Right atrium auricular region (tissue), 2 donors: ENCODE measurements around the gene KLF3. TPM values are rescaled to one million over a fixed set of nuclear protein-coding genes. Genes with fewer than 3 reads are reported as not detected.
A peak's percentile ranks its signal among the peaks of the same experiment; 100 is the strongest.

Experiments used
- DNase-seq: peaks from one replicate; pipeline ENCODE4 v3.0.0-alpha.2; 2019; ENCODE audit warnings: low spot score
- H3K27ac ChIP-seq, 2 donors: fragments of 200-600 bp; sonication (generic); 1 replicate in 1 of 2; 2 replicates in 1 of 2; pipeline ENCODE4 v1.5.1; 2016 to 2019
- H3K27me3 ChIP-seq, 2 donors: fragments of 200-600 bp; sonication (generic); one replicate each; pipeline versions ENCODE4 v1.5.1 to v1.6.0; 2017 to 2019
- H3K36me3 ChIP-seq: fragments of 200-600 bp; sonication (generic); one replicate; pipeline ENCODE4 v1.5.1; 2016
- H3K4me1 ChIP-seq, 2 donors: fragments of 200-600 bp; sonication (generic); one replicate each; pipeline versions ENCODE4 v1.5.1 to v1.6.0; 2017 to 2019
- H3K4me3 ChIP-seq, 2 donors: fragments of 200-600 bp; sonication (generic); 1 replicate in 1 of 2; 2 replicates in 1 of 2; pipeline ENCODE4 v1.5.1; 2017 to 2019; ENCODE audit warnings: mild to moderate bottlenecking in 1 of 2, moderate library complexity in 1 of 2
- H3K9me3 ChIP-seq, 2 donors: fragments of 200-600 bp; sonication (generic); one replicate each; pipeline ENCODE4 v1.5.1; 2019
- CTCF ChIP-seq, 2 donors: fragments of 200-600 bp; sonication (generic); IDR thresholded peaks; one replicate each; pipeline ENCODE4 v1.5.1; 2019; ENCODE audit warnings: antibody characterized with exemption in 2 of 2
- total RNA-seq, 2 donors: library from RNA; depleted of rRNA; stranded (reverse); fragments of >200 nt; gene quantifications; one replicate each; pipeline ENCODE4 v1.1.0, GENCODE V29; 2016

KLF3 gene
- total RNA-seq, 2 donors from 2014 or later = 22.6 to 28.8 TPM

DNA sequence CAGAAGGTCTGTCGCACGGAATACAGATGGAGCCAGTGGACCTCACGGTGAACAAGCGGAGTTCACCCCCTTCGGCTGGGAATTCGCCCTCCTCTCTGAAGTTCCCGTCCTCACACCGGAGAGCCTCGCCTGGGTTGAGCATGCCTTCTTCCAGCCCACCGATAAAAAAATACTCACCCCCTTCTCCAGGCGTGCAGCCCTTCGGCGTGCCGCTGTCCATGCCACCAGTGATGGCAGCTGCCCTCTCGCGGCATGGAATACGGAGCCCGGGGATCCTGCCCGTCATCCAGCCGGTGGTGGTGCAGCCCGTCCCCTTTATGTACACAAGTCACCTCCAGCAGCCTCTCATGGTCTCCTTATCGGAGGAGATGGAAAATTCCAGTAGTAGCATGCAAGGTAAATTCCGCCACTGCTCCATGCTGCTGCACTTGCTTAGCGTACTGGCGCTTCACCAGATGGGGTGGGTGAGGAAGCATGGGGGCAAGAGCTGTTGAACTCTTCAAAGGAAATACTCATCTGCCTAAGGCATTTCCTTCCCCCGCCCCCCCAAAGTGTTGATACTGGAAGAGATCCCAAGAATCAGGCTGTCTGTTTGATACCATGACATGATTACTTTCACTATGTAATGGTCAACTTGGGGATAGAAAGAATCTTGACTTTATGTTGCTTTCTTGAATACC is 24.8 kb downstream of the KLF3 start:
- Histone ChIP-seq H3K27ac (no peak overlapping the region), H3K4me1 (peaks cover 0 to 67% of the 10 kb centered on the region in 2 donors)
- no peak for TF ChIP-seq CTCF (IDR thresholded peaks at IDR 0.05)

DNA sequence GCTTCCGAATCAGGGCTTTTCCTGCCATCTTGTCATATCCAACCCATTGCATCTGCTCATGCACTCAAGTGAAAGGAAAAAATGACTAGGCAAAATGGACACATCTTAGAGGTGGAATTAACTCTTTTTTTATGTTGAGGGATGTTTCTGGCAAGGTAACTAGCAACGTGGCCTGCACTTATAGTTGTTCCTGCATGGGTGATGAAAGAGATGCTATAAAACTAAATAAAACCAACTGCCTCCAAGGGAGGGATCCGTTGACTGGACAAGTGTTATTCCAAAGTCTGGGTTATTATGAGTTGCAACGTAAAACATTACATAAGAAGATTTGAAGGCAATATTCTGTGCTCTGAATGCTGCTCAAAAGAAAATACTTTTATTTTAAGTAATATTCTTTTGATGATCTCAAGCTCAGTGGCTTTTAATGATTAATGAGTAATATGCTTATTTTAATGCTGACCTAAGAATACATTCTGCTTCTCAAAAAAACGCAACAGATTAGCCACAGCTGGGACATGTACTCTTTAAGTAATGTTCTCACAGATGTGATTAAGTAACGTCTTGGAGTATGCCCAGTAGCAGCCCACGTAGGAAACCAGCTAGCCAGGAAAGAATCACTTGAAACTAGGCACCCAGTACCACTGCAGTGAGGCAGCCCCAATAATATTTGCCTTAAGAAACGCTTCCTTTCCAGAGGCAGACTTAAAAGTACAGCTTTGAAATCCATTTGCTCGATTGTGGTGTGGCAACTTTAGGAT is 27.4 kb downstream of the KLF3 start:
- Histone ChIP-seq H3K27me3 (no peaks in the 10 kb centered on the region), H3K4me1 (peaks cover 0 to 59% of the 10 kb centered on the region in 2 donors), H3K27ac (peak overlapping the region; percentile 15 to 19), H3K36me3 (peaks cover 67% of the 10 kb centered on the region), H3K9me3 (no peaks in the 10 kb centered on the region), H3K4me3 (no peak overlapping the region)
- DNase-seq = no peak
- TF ChIP-seq CTCF (IDR thresholded peaks at IDR 0.05) = no peak

More for the DNA sequence above, 24.8 kb downstream of the KLF3 start:
- Histone ChIP-seq H3K9me3 (no peaks in the 10 kb centered on the region), H3K36me3 (peaks cover 42% of the 10 kb centered on the region), H3K27me3 (no peaks in the 10 kb centered on the region), H3K4me3 (no peak overlapping the region)
- no peak for DNase-seq

DNA sequence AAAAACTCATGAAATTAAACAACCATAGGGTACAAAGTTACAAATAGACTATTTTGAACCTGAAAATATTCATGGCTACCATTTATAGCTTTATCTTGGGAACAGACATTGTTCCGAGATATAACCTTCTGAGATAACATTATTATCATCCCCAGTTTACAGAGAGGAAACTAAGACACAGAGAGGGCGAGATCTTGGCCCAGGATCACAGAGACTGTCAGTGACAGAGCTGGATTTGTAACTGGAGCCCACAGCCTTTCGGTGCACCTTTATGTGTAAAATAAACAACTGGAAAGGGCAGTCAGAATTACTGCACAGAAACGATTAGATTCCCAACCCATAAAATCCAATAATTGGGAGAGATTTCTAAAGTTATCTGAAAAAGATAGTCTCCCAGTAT is 28.4 kb downstream of the KLF3 start:
- H3K36me3 ChIP-seq = peaks cover 77% of the 10 kb centered on the region
- no peak for DNase-seq
- H3K27me3 ChIP-seq = no peaks in the 10 kb centered on the region
- H3K4me3 ChIP-seq = no peak overlapping the region
- H3K4me1 ChIP-seq = peaks cover 0 to 56% of the 10 kb centered on the region in 2 donors
- no peaks in the 10 kb centered on the region for H3K9me3 ChIP-seq
- TF ChIP-seq CTCF (IDR thresholded peaks at IDR 0.05) = no peak
- peak overlapping the region in 1 of 2 donors; percentile 19 for H3K27ac ChIP-seq

GRCh38 chr4:38693569-38693968 is 29.6 kb downstream of the KLF3 start:
- H3K9me3 ChIP-seq = no peaks in the 10 kb centered on the region
- peaks cover 83% of the 10 kb centered on the region for H3K36me3 ChIP-seq
- DNase-seq = no peak
- no peak overlapping the region for H3K27ac ChIP-seq
- H3K4me3 ChIP-seq = no peak overlapping the region
- TF ChIP-seq CTCF (IDR thresholded peaks at IDR 0.05) = no peak
- no peaks in the 10 kb centered on the region for H3K27me3 ChIP-seq
- peaks cover 0 to 49% of the 10 kb centered on the region in 2 donors for H3K4me1 ChIP-seq

- Histone ChIP-seq H3K27ac (no peak overlapping the region), H3K4me1 (peaks cover 0 to 42% of the 10 kb centered on the region in 2 donors), H3K4me3 (no peak overlapping the region), H3K9me3 (no peaks in the 10 kb centered on the region), H3K36me3 (peaks cover 81% of the 10 kb centered on the region), H3K27me3 (no peaks in the 10 kb centered on the region)
- no peak for DNase-seq
- TF ChIP-seq CTCF (IDR thresholded peaks at IDR 0.05) = no peak
Observed at GRCh38 chr4:38694330-38694729, 30.3 kb downstream of the KLF3 start.
